ENCODE results near the gene ARRB1. TPM values are rescaled to one million over a fixed set of nuclear protein-coding genes. Genes with fewer than 3 reads are reported as not detected.

ARRB1 gene
- 1.0 and 1.8 TPM in 2 replicates for total RNA-seq (ENCODE audit: low replicate concordance)

- peak within 1 kb of the TSS; percentile 88 for H3K4me3 Mint-ChIP-seq
- Histone ChIP-seq H3F3A (ENCODE audit: low read depth) (peaks cover 25% of the 10 kb centered on the region), H3K4me2 (peak within 1 kb of the TSS; percentile 100), H3K9ac (no peak within 1 kb of the TSS), H3K27ac (no peak within 1 kb of the TSS), H3K4me3 (peak within 1 kb of the TSS; percentile 79), H3K4me1 (peaks cover 35% of the 10 kb centered on the region), H3K9me3 (ENCODE audit: low read depth) (no peaks in the 10 kb centered on the region), H3K27me3 (peaks cover 37% of the 10 kb centered on the region), H2AFZ (replicated peaks) (peak within 1 kb of the TSS; percentile 99), H3K36me3 (no peaks in the 10 kb centered on the region), H3K79me2 (ENCODE audit: low read depth) (no peaks in the 10 kb centered on the region), H4K20me1 (ENCODE audit: low read depth) (no peaks in the 10 kb centered on the region)
- H3K27ac Mint-ChIP-seq: peak within 1 kb of the TSS; percentile 94
- H3K9me3 Mint-ChIP-seq: no peaks in the 10 kb centered on the region
- H3K4me1 Mint-ChIP-seq: peaks cover 26% of the 10 kb centered on the region
- no peaks in the 10 kb centered on the region for H3K36me3 Mint-ChIP-seq
- TF ChIP-seq CTCF (IDR thresholded peaks at IDR 0.05) (peak; percentile 17), EZH2phosphoT487 (IDR thresholded peaks at IDR 0.05) (peak; percentile 26), EZH2 (IDR thresholded peaks at IDR 0.05) (no peak)
- peaks cover 14% of the 10 kb centered on the region for H3K27me3 Mint-ChIP-seq (ENCODE audit: insufficient read depth, low read depth)
- peak; percentile 83 for DNase-seq (ENCODE audit: low spot score)
Measured at GRCh38 chr11:75351541-75351790, at the start of gene ARRB1. Gene ARRB1, minus strand, starts transcription at chr11:75351661. Its CDS starts 54 bp downstream, at chr11:75351607.

GRCh38 chr11:75400146-75400865 lies 48.8 kb upstream of the ARRB1 start:
- Mint-ChIP-seq H3K9me3 (no peaks in the 10 kb centered on the region), H3K4me1 (peaks cover 37% of the 10 kb centered on the region), H3K27ac (peak overlapping the region; percentile 98), H3K27me3 (ENCODE audit: insufficient read depth, low read depth) (peaks cover 5% of the 10 kb centered on the region), H3K36me3 (peaks cover 35% of the 10 kb centered on the region), H3K4me3 (peak overlapping the region; percentile 98)
- Histone ChIP-seq H2AFZ (replicated peaks) (no peak overlapping the region), H3K9ac (peak overlapping the region; percentile 96), H3F3A (ENCODE audit: low read depth) (peaks cover 61% of the 10 kb centered on the region), H4K20me1 (ENCODE audit: low read depth) (peaks cover 58% of the 10 kb centered on the region), H3K36me3 (peaks cover 36% of the 10 kb centered on the region), H3K27me3 (no peaks in the 10 kb centered on the region), H3K4me3 (peak overlapping the region; percentile 93), H3K9me3 (ENCODE audit: low read depth) (no peaks in the 10 kb centered on the region), H3K79me2 (ENCODE audit: low read depth) (peaks cover 60% of the 10 kb centered on the region), H3K4me1 (peaks cover 15% of the 10 kb centered on the region), H3K27ac (peak overlapping the region; percentile 98), H3K4me2 (peak overlapping the region; percentile 91)
- TF ChIP-seq EZH2phosphoT487 (IDR thresholded peaks at IDR 0.05): no peak
- TF ChIP-seq EZH2 (IDR thresholded peaks at IDR 0.05): no peak
- TF ChIP-seq CTCF (IDR thresholded peaks at IDR 0.05): no peak
- DNase-seq (ENCODE audit: low spot score): no peak

- H3K27me3 Mint-ChIP-seq (ENCODE audit: insufficient read depth, low read depth): peaks cover 3% of the 10 kb centered on the region
- H3K36me3 Mint-ChIP-seq: peaks cover 32% of the 10 kb centered on the region
- Histone ChIP-seq H3K4me2 (peak within 1 kb of the TSS; percentile 91), H3K4me1 (peaks cover 15% of the 10 kb centered on the region), H3K79me2 (ENCODE audit: low read depth) (peaks cover 53% of the 10 kb centered on the region), H3K9ac (peak within 1 kb of the TSS; percentile 96), H4K20me1 (ENCODE audit: low read depth) (peaks cover 51% of the 10 kb centered on the region), H3F3A (ENCODE audit: low read depth) (peaks cover 56% of the 10 kb centered on the region), H3K27ac (peak within 1 kb of the TSS; percentile 98), H3K36me3 (peaks cover 31% of the 10 kb centered on the region), H3K4me3 (peak within 1 kb of the TSS; percentile 93), H3K27me3 (no peaks in the 10 kb centered on the region), H3K9me3 (ENCODE audit: low read depth) (no peaks in the 10 kb centered on the region), H2AFZ (replicated peaks) (peak within 1 kb of the TSS; percentile 90)
- H3K9me3 Mint-ChIP-seq: no peaks in the 10 kb centered on the region
- H3K27ac Mint-ChIP-seq: peak within 1 kb of the TSS; percentile 98
- DNase-seq (ENCODE audit: low spot score): peak; percentile 96
- H3K4me3 Mint-ChIP-seq: peak within 1 kb of the TSS; percentile 98
- TF ChIP-seq EZH2phosphoT487 (IDR thresholded peaks at IDR 0.05) (no peak), CTCF (IDR thresholded peaks at IDR 0.05) (peak; percentile 42)
- H3K4me1 Mint-ChIP-seq: peaks cover 37% of the 10 kb centered on the region
Measured at GRCh38 chr11:75399344-75400145, 48.1 kb upstream of the ARRB1 start, which contains the start of gene RPS3. Gene RPS3, plus strand, starts transcription at chr11:75399518. Its CDS starts 30 bp downstream, at chr11:75399548.

All from neural progenitor cell (in vitro differentiated cells).